Transverse colon (tissue), 4 donors: Measurements from ENCODE around the gene TMC7. TPM values are rescaled to one million over a fixed set of nuclear protein-coding genes. Genes with fewer than 3 reads are reported as not detected.

Source experiments
- DNase-seq: peaks from one replicate; pipeline ENCODE4 v3.0.0-alpha.2; 2019
- H3K27ac ChIP-seq, 4 donors: fragments of 200-600 bp; sonication (generic); 2 replicates each; pipeline ENCODE4 v1.5.1; 2016 to 2018; ENCODE audit warnings: inconsistent platforms in 4 of 4
- H3K27me3 ChIP-seq: fragments of 200-600 bp; sonication (generic); 2 replicates; pipeline ENCODE4 v1.5.1; 2017; ENCODE audit warnings: inconsistent platforms
- H3K36me3 ChIP-seq, 4 donors: fragments of 200-600 bp; sonication (generic); 2 replicates each; pipeline ENCODE4 v1.5.1; 2017 to 2019; ENCODE audit warnings: inconsistent platforms in 4 of 4
- H3K4me1 ChIP-seq, 4 donors: fragments of 200-600 bp; sonication (generic); 2 replicates each; pipeline ENCODE4 v1.5.1; 2017 to 2020; ENCODE audit warnings: inconsistent platforms in 4 of 4
- H3K4me3 ChIP-seq, 4 donors: fragments of 200-600 bp; sonication (generic); 1 replicate in 1 of 4; 2 replicates in 3 of 4; pipeline versions ENCODE4 v1.5.1 to v1.6.1; 2017 to 2019; ENCODE audit warnings: inconsistent platforms in 4 of 4
- H3K9me3 ChIP-seq, 2 donors: fragments of 200-600 bp; sonication (generic); 2 replicates each; pipeline ENCODE4 v1.5.1; 2017 to 2019; ENCODE audit warnings: inconsistent platforms in 2 of 2
- EP300 ChIP-seq: sonication (generic); formaldehyde crosslinking; IDR thresholded peaks from one replicate; pipeline ENCODE4 v1.6.1; 2017; ENCODE audit warnings: antibody characterized with exemption, low read depth
- POLR2A ChIP-seq: fragments of 450-650 bp; IDR thresholded peaks from one replicate; pipeline ENCODE4 v1.6.1; 2016; ENCODE audit warnings: antibody characterized with exemption, mild to moderate bottlenecking, moderate library complexity
- POLR2AphosphoS5 ChIP-seq, 3 donors: sonication (generic); formaldehyde crosslinking; IDR thresholded peaks; one replicate each; pipeline ENCODE4 v1.6.1; 2016; ENCODE audit warnings: antibody characterized with exemption in 3 of 3
- WGBS, 2 donors: methylation state at CpG; one replicate each; pipeline ENCODE4 v1.1.5; 2018; ENCODE audit warnings: low coverage in 1 of 2; 5-methylcytosine and 5-hydroxymethylcytosine counted together
- in situ Hi-C, 4 donors: fragments of 200-750 bp; cut with MboI; loops; one replicate each; pipeline versions ENCODE4 v1.15.0 to v1.15.1; 2017; ENCODE audit warnings: low sequenced_read_pairs in 3 of 4, low pct_ligation_motif_present in 1 of 4, low pct_unique_long_range_greater_than_20kb in 1 of 4
- intact Hi-C: fragments of 100-400 bp; cut with DNase I; formaldehyde crosslinking; loops from one replicate; pipeline ENCODE4 v1.15.1; 2023; ENCODE audit warnings: low total_unique reads
- total RNA-seq, 4 donors: library from RNA; depleted of rRNA; stranded (reverse); fragments of >200 nt; gene quantifications; one replicate each; pipeline ENCODE4 v1.1.0, GENCODE V29; 2016
- TF ChIP-seq, protein P1 (sequence below), 5 experiments: fragments of 200-600 bp in 3 of 5; fragments of 450-650 bp in 2 of 5; sonication (generic) in 3 of 5; IDR thresholded peaks; 1 replicate in 2 of 5; 2 replicates in 3 of 5; pipeline ENCODE4 v1.5.1; 2016 to 2017; ENCODE audit warnings: antibody characterized with exemption in 5 of 5, inconsistent platforms in 3 of 5, mild to moderate bottlenecking in 2 of 5, moderate library complexity in 1 of 5

TMC7 gene
- total RNA-seq, 4 donors from 2014 or later = 4.4 to 9.7 (median 6.2) TPM

GRCh38 chr16:19102187-19102872 is 118.6 kb downstream of the TMC7 start:
- WGBS, 2 donors = 52 to 59% methylated on average over 7 to 16 of the region's 16 CpGs
- Histone ChIP-seq H3K4me3 (no peak overlapping the region), H3K27ac (no peak overlapping the region), H3K9me3 (no peaks in the 10 kb centered on the region), H3K36me3 (no peaks in the 10 kb centered on the region), H3K27me3 (no peaks in the 10 kb centered on the region), H3K4me1 (peaks cover 0 to 1% (median 0%) of the 10 kb centered on the region in 4 donors)
- intact Hi-C loops = no loop called here
- DNase-seq = no peak
- in situ Hi-C loops = no loop called here
- TF ChIP-seq, protein P1, sequence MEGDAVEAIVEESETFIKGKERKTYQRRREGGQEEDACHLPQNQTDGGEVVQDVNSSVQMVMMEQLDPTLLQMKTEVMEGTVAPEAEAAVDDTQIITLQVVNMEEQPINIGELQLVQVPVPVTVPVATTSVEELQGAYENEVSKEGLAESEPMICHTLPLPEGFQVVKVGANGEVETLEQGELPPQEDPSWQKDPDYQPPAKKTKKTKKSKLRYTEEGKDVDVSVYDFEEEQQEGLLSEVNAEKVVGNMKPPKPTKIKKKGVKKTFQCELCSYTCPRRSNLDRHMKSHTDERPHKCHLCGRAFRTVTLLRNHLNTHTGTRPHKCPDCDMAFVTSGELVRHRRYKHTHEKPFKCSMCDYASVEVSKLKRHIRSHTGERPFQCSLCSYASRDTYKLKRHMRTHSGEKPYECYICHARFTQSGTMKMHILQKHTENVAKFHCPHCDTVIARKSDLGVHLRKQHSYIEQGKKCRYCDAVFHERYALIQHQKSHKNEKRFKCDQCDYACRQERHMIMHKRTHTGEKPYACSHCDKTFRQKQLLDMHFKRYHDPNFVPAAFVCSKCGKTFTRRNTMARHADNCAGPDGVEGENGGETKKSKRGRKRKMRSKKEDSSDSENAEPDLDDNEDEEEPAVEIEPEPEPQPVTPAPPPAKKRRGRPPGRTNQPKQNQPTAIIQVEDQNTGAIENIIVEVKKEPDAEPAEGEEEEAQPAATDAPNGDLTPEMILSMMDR (IDR thresholded peaks at IDR 0.05) = no peak
- TF ChIP-seq POLR2A = no peak
- no peak for TF ChIP-seq POLR2AphosphoS5 (IDR thresholded peaks at IDR 0.05)
- TF ChIP-seq EP300 = no peak

- Histone ChIP-seq H3K27me3 (no peaks in the 10 kb centered on the region), H3K9me3 (no peaks in the 10 kb centered on the region), H3K36me3 (no peaks in the 10 kb centered on the region), H3K4me3 (no peak overlapping the region), H3K27ac (no peak overlapping the region), H3K4me1 (peaks cover 0 to 7% (median 0%) of the 10 kb centered on the region in 4 donors)
- TF ChIP-seq POLR2AphosphoS5 (IDR thresholded peaks at IDR 0.05) = no peak
- TF ChIP-seq, protein P1 (IDR thresholded peaks at IDR 0.05) = no peak
- TF ChIP-seq EP300 = no peak
- TF ChIP-seq POLR2A = no peak
- in situ Hi-C loops (no loop called here), intact Hi-C loops (no loop called here)
- DNase-seq = no peak
- WGBS, 2 donors = 79 to 100% methylated on average over 1 to 5 of the region's 5 CpGs
These were observed 120.9 kb downstream of the TMC7 start for GRCh38 chr16:19104607-19105006.

DNA sequence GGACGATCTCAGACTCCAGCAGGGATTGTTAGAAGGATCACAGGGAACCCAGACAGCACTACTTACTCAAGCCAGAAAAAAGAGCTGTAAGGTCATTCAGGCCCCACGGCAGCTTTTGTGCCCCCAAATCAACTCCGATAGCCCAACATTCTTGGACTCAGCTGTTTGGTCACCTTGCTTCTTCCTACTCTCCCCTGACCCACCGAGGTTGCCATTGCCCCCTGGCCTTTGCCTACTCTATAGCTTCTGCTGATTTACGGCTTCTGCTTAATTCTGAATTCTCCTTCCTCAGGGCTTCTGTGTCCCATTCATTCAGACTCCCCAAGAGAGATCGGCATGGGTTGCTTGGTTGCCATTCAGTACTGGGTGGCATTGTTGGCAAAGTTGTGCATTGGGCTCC is 121.4 kb downstream of the TMC7 start:
- 60 to 93% methylated on average over 2 to 6 of the region's 6 CpGs for WGBS, 2 donors
- H3K9me3 ChIP-seq = no peaks in the 10 kb centered on the region
- in situ Hi-C loops = no loop called here
- DNase-seq = no peak
- no peaks in the 10 kb centered on the region for H3K27me3 ChIP-seq
- no peak overlapping the region for H3K27ac ChIP-seq
- H3K4me1 ChIP-seq = peaks cover 0 to 7% (median 0%) of the 10 kb centered on the region in 4 donors
- intact Hi-C loops = no loop called here
- no peaks in the 10 kb centered on the region for H3K36me3 ChIP-seq
- no peak overlapping the region for H3K4me3 ChIP-seq
- no peak for TF ChIP-seq POLR2A

DNA sequence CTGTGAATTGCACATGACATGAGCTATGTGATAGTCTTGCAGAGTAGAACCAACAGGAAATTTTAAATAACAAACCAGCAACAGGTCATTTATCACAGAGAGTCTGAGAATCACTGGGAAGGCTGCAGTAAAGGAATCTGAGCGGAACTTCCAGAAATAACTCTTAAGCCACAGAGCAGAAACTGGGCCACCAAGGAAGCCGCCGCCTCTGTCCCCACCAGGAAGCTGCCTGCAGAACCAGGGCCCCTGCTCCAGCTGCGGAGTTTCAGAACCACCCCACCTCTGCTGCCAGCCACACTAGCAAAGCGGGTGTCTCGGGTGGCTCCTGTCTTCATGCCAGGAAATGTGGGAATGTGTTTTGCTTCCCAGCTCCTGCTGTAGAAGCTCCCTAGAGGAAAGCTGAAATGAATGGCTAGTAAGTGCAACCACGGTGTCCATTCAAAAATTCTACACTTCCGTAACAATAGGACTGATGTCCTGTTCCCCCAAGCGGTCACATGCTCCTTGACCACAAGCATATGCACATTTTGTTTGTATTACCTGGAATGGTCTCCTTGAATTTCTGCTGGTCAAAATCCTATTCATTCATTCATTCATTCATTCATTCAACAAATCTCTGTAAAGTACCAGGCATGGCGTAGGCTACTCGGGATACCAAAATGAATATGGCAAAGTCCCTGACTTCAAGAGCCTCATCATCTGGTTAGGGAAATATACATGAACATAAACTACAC is 122.3 kb downstream of the TMC7 start:
- intact Hi-C loops (no loop called here), in situ Hi-C loops (no loop called here)
- H3K27ac ChIP-seq = no peak overlapping the region

More for the DNA sequence above, 122.3 kb downstream of the TMC7 start:
- Histone ChIP-seq H3K4me1 (peaks cover 0 to 7% (median 0%) of the 10 kb centered on the region in 4 donors), H3K9me3 (no peaks in the 10 kb centered on the region), H3K36me3 (no peaks in the 10 kb centered on the region), H3K27me3 (no peaks in the 10 kb centered on the region), H3K4me3 (no peak overlapping the region)
- WGBS, 2 donors = 64 to 79% methylated on average over 9 to 11 of the region's 11 CpGs
- no peak for DNase-seq
- no peak for TF ChIP-seq POLR2AphosphoS5 (IDR thresholded peaks at IDR 0.05)
- TF ChIP-seq POLR2A = no peak
- no peak for TF ChIP-seq EP300
- TF ChIP-seq, protein P1 (IDR thresholded peaks at IDR 0.05) = no peak
